GM12892 (cell line): ENCODE results near the gene GLS2.

Experiments
- POLR2A ChIP-seq: IDR thresholded peaks from 2 replicates; pipeline ENCODE4 v1.6.1; 2011; ENCODE audit warnings: low read depth, low read length, control low read depth
- POLR2AphosphoS5 ChIP-seq: IDR thresholded peaks from 2 replicates; pipeline ENCODE4 v1.6.1; 2011; ENCODE audit warnings: low read depth, low read length, control low read depth

DNA sequence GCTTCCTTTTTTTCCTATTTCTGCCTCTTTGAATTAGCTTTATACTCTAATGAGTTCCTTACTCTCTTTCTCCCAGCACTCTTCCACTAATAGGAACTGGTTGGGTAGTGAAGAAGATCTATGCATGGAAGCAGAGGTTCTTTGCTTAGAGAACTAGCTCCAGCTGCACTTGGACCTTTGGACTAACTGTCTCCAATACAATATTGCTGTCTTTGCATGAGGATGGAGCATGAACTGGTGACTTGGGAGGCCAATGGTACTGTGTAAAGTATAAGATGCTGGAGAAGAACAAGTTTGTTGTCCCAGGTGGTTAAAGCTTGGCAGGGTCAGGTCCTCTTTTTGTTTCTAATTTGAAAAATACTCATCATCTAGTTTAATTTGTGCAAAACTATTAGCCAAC, 2.4 kb upstream of the GLS2 start:
- TF ChIP-seq POLR2AphosphoS5, result no peak
- TF ChIP-seq POLR2A, result no peak
